Spinal cord (tissue), 10 donors: ENCODE measurements around the gene TIMP3. TPM values are rescaled to one million over a fixed set of nuclear protein-coding genes. Genes with fewer than 3 reads are reported as not detected.
"Not testable (repeated sequence)": the region's sequence is repeated elsewhere in the genome, so short reads cannot be mapped to it uniquely, and the experiment has no call there.

Source experiments
- DNase-seq, 6 donors: peaks; one replicate each; pipeline versions ENCODE4 v3.0.0 to v3.0.0-alpha.2; 2013 to 2015; ENCODE audit warnings: low spot score in 6 of 6, low read depth in 4 of 6
- H3K27ac ChIP-seq: one replicate; pipeline ENCODE4 v1.5.1; 2013; ENCODE audit warnings: low read depth, low read length, control low read depth
- H3K27me3 ChIP-seq: one replicate; pipeline ENCODE4 v1.6.1; 2013; ENCODE audit warnings: low read length; ENCODE audit not compliant: control insufficient read depth, insufficient read depth
- H3K36me3 ChIP-seq: one replicate; pipeline ENCODE4 v1.6.1; 2013; ENCODE audit warnings: low read length; ENCODE audit not compliant: control insufficient read depth, insufficient read depth
- H3K4me1 ChIP-seq: one replicate; pipeline ENCODE4 v1.6.1; 2013; ENCODE audit warnings: low read length; ENCODE audit not compliant: control insufficient read depth, insufficient read depth
- H3K4me3 ChIP-seq: one replicate; pipeline ENCODE4 v1.5.1; 2013; ENCODE audit warnings: low read depth, low read length, control low read depth
- H3K9me3 ChIP-seq: one replicate; pipeline ENCODE4 v1.6.1; 2013; ENCODE audit warnings: low read length; ENCODE audit not compliant: control insufficient read depth, insufficient read depth
- WGBS: methylation state at CpG from one replicate; pipeline ENCODE4 v1.1.5; 2013; ENCODE audit warnings: missing lambda C conversion rate; ENCODE audit not compliant: insufficient coverage; 5-methylcytosine and 5-hydroxymethylcytosine counted together
- long read RNA-seq, 4 donors: transcript quantifications; one replicate each; lab custom pipeline, GENCODE V29; 2026
- polyA plus RNA-seq, 2 donors: library from polyadenylated mRNA; unstranded; fragments of 120-200 nt; gene quantifications; one replicate each; pipeline ENCODE4 v1.2.1, GENCODE V29; 2013; ENCODE audit not compliant: insufficient read length in 2 of 2
- total RNA-seq, 2 donors: library from RNA; depleted of rRNA in 1 of 2; stranded (reverse); fragments of 120-200 nt in 1 of 2; fragments of >200 nt in 1 of 2; gene quantifications; one replicate each; pipeline versions ENCODE4 v1.2.3 to v1.2.4, GENCODE V29; 2013 to 2014
- donor health status: healthy.

Gene TIMP3
- total RNA-seq (100 to 1,000 TPM; 226 to 353 TPM), polyA plus RNA-seq (100 to 1,000 TPM; 182 to 231 TPM)
- long read RNA-seq, donor 1, full-length matches to known transcripts: 83 of 148 reads
- long read RNA-seq, donor 1, partial matches to known transcripts: 65 of 148 reads
- long read RNA-seq, donor 1, other reads (novel, unspliced or antisense): 0 of 148 reads
- long read RNA-seq, donor 2, full-length matches to known transcripts: 44 of 135 reads
- long read RNA-seq, donor 2, partial matches to known transcripts: 91 of 135 reads
- long read RNA-seq, donor 2, other reads (novel, unspliced or antisense): 0 of 135 reads
- long read RNA-seq, donor 3, full-length matches to known transcripts: 45 of 45 reads
- long read RNA-seq, donor 3, partial matches to known transcripts: 0 of 45 reads
- long read RNA-seq, donor 3, other reads (novel, unspliced or antisense): 0 of 45 reads
- long read RNA-seq, donor 4, full-length matches to known transcripts: 38 of 52 reads
- long read RNA-seq, donor 4, partial matches to known transcripts: 14 of 52 reads
- long read RNA-seq, donor 4, other reads (novel, unspliced or antisense): 0 of 52 reads

- Histone ChIP-seq H3K4me3 (peak within 1 kb of the TSS; percentile 89), H3K27me3 (peaks cover 5% of the 10 kb centered on the region), H3K4me1 (peaks cover 55% of the 10 kb centered on the region), H3K27ac (peak within 1 kb of the TSS; percentile 88), H3K9me3 (no peaks in the 10 kb centered on the region), H3K36me3 (no peaks in the 10 kb centered on the region)
- DNase-seq: peak in 4 of 6 donors; percentile 71 to 93 (median 78)
- under 1% methylated on average over 63 of the region's 72 CpGs for WGBS
Observed at GRCh38 chr22:32801537-32802236, at the start of gene TIMP3. TSS of gene TIMP3 (plus strand) at chr22:32801705. CDS start at chr22:32802002, 297 bp downstream.

- no peaks in the 10 kb centered on the region for H3K9me3 ChIP-seq
- H3K4me1 ChIP-seq: peaks cover 11% of the 10 kb centered on the region
- H3K4me3 ChIP-seq: no peak overlapping the region
- DNase-seq: no peak
- H3K27me3 ChIP-seq: no peaks in the 10 kb centered on the region
- 63% methylated on average over 9 of the region's 9 CpGs for WGBS
- H3K27ac ChIP-seq: no peak overlapping the region
- H3K36me3 ChIP-seq: no peaks in the 10 kb centered on the region
Observed at GRCh38 chr22:32752326-32752725, 49.2 kb upstream of the TIMP3 start.

GRCh38 chr22:32752816-32753520 lies 48.5 kb upstream of the TIMP3 start:
- 93% methylated on average over 10 of the region's 11 CpGs for WGBS
- H3K9me3 ChIP-seq: no peaks in the 10 kb centered on the region
- DNase-seq: no peak
- H3K36me3 ChIP-seq: no peaks in the 10 kb centered on the region
- H3K27ac ChIP-seq: no peak overlapping the region
- no peak overlapping the region for H3K4me3 ChIP-seq
- peaks cover 11% of the 10 kb centered on the region for H3K4me1 ChIP-seq
- H3K27me3 ChIP-seq: no peaks in the 10 kb centered on the region

- Histone ChIP-seq H3K36me3 (no peaks in the 10 kb centered on the region), H3K4me3 (no peak overlapping the region), H3K27ac (no peak overlapping the region), H3K9me3 (no peaks in the 10 kb centered on the region), H3K4me1 (peaks cover 11% of the 10 kb centered on the region), H3K27me3 (no peaks in the 10 kb centered on the region)
- DNase-seq: no peak
- WGBS: 82% methylated on average over 5 of the region's 6 CpGs
Observed at GRCh38 chr22:32753591-32753990, 47.9 kb upstream of the TIMP3 start.

GRCh38 chr22:32754413-32755041 lies 47.0 kb upstream of the TIMP3 start:
- peaks cover 11% of the 10 kb centered on the region for H3K4me1 ChIP-seq
- H3K27ac ChIP-seq: no peak overlapping the region
- no peaks in the 10 kb centered on the region for H3K36me3 ChIP-seq
- 74% methylated on average over 5 of the region's 6 CpGs for WGBS
- H3K27me3 ChIP-seq: no peaks in the 10 kb centered on the region
- DNase-seq: no peak
- H3K4me3 ChIP-seq: no peak overlapping the region
- H3K9me3 ChIP-seq: no peaks in the 10 kb centered on the region

GRCh38 chr22:32757086-32757762 lies 44.3 kb upstream of the TIMP3 start:
- not testable (repeated sequence) for H3K4me3 ChIP-seq, H3K27ac ChIP-seq, H3K27me3 ChIP-seq, H3K36me3 ChIP-seq, H3K9me3 ChIP-seq, DNase-seq
- peaks cover 24% of the 10 kb centered on the region for H3K4me1 ChIP-seq
- 96% methylated on average over 7 of the region's 14 CpGs for WGBS

- no peak for DNase-seq
- no peak overlapping the region for H3K27ac ChIP-seq
- no peaks in the 10 kb centered on the region for H3K36me3 ChIP-seq
- no peaks in the 10 kb centered on the region for H3K9me3 ChIP-seq
- WGBS: 100% methylated on average over 3 of the region's 3 CpGs
- no peaks in the 10 kb centered on the region for H3K27me3 ChIP-seq
- peaks cover 15% of the 10 kb centered on the region for H3K4me1 ChIP-seq
- H3K4me3 ChIP-seq: no peak overlapping the region
Observed at GRCh38 chr22:32758866-32759385, 42.6 kb upstream of the TIMP3 start.

- H3K4me3 ChIP-seq: no peak overlapping the region
- H3K9me3 ChIP-seq: no peaks in the 10 kb centered on the region
- H3K36me3 ChIP-seq: no peaks in the 10 kb centered on the region
- no peaks in the 10 kb centered on the region for H3K27me3 ChIP-seq
- H3K27ac ChIP-seq: no peak overlapping the region
- 67% methylated on average over 2 of the region's 6 CpGs for WGBS
- peaks cover 23% of the 10 kb centered on the region for H3K4me1 ChIP-seq
- no peak for DNase-seq
Observed at GRCh38 chr22:32760396-32760795, 41.1 kb upstream of the TIMP3 start.
